Dermis microvascular lymphatic vessel endothelial cell (primary cell): ENCODE measurements around the gene SLC2A2. TPM values are rescaled to one million over a fixed set of nuclear protein-coding genes. Genes with fewer than 3 reads are reported as not detected.

Experiments used
- total RNA-seq: library from RNA; depleted of rRNA; stranded (reverse); fragments of >200 nt; gene quantifications from 2 replicates; pipeline ENCODE4 v1.2.1, GENCODE V29; 2014

Gene SLC2A2
- total RNA-seq, 1 donor from 2014 or later: not detected

Other genes with a start within 250 kb of the SLC2A2 start
- 28.7 and 57.0 TPM in 2 replicates for gene RPL22L1, start 156.5 kb downstream of the SLC2A2 start, total RNA-seq
- gene EIF5A2, start 118.1 kb downstream of the SLC2A2 start, total RNA-seq: 3.7 and 4.4 TPM in 2 replicates